B cell (primary cell): Measurements from ENCODE around the gene SELENOH. TPM values are rescaled to one million over a fixed set of nuclear protein-coding genes. Genes with fewer than 3 reads are reported as not detected.
A peak's percentile ranks its signal among the peaks of the same experiment; 100 is the strongest.

Experiments
- ATAC-seq: fragments of 200-7000 bp; cut with Tn5 transposase; one replicate; pipeline ENCODE4 v1.10.0; 2021; ENCODE audit warnings: low read depth, mild to moderate bottlenecking, moderate number of reproducible peaks, moderate library complexity
- CTCF ChIA-PET: fragments of 350-600 bp; sonication (Branson Sonifier 250); formaldehyde crosslinking; loops from one replicate; lab custom pipeline; 2021; ENCODE audit warnings: antibody characterized with exemption, inconsistent platforms; lab: Charles Lee
- POLR2A ChIA-PET: fragments of 350-600 bp; sonication (Branson Sonifier 250); formaldehyde crosslinking; loops from one replicate; lab custom pipeline; 2021; ENCODE audit warnings: antibody characterized with exemption; lab: Charles Lee
- DNase-seq: peaks from one replicate; pipeline ENCODE4 v3.0.0; 2013
- H2AFZ ChIP-seq: 2 replicates; pipeline ENCODE4 v1.6.1; 2012; ENCODE audit warnings: mild to moderate bottlenecking, low read depth, low read length; ENCODE audit not compliant: insufficient read depth, poor library complexity, severe bottlenecking
- H3K27ac ChIP-seq, 2 donors: 1 replicate in 1 of 2; 2 replicates in 1 of 2; pipeline ENCODE4 v1.5.1; 2012 to 2013; ENCODE audit warnings: low read length in 2 of 2, mild to moderate bottlenecking in 2 of 2, moderate library complexity in 1 of 2
- H3K27me3 ChIP-seq, 4 experiments: fragments of 200-600 bp in 1 of 4; sonication (generic) in 1 of 4; replicated peaks in 1 of 4; 1 replicate in 2 of 4; 2 replicates in 2 of 4; pipeline versions ENCODE4 v1.6.1 to v1.7.0; 2013 to 2016; ENCODE audit warnings: low read length in 3 of 4, mild to moderate bottlenecking in 2 of 4, mixed read lengths in 1 of 4, moderate library complexity in 1 of 4; ENCODE audit not compliant: insufficient read depth in 4 of 4, control insufficient read depth in 3 of 4; ENCODE audit errors: control extremely low read depth in 1 of 4
- H3K36me3 ChIP-seq, 2 experiments: replicated peaks in 1 of 2; 1 replicate in 1 of 2; 2 replicates in 1 of 2; pipeline versions ENCODE4 v1.6.1 to v1.7.1; 2013; ENCODE audit warnings: low read length in 1 of 2; ENCODE audit not compliant: insufficient read depth in 2 of 2, control insufficient read depth in 1 of 2; ENCODE audit errors: control extremely low read depth in 1 of 2, extremely low read depth in 1 of 2
- H3K4me1 ChIP-seq, 2 donors: fragments of 200-600 bp in 1 of 2; sonication (generic) in 1 of 2; 1 replicate in 1 of 2; 2 replicates in 1 of 2; pipeline versions ENCODE4 v1.5.1 to v1.6.1; 2013 to 2017; ENCODE audit warnings: low read length in 2 of 2; ENCODE audit not compliant: control insufficient read depth in 2 of 2, insufficient read depth in 2 of 2
- H3K4me2 ChIP-seq: replicated peaks from 2 replicates; pipeline ENCODE3; 2012; ENCODE audit warnings: mild to moderate bottlenecking, low read depth, low read length; ENCODE audit not compliant: poor library complexity, severe bottlenecking
- H3K4me3 ChIP-seq, 5 experiments: fragments of 200-600 bp in 1 of 5; sonication (generic) in 1 of 5; 1 replicate in 3 of 5; 2 replicates in 2 of 5; pipeline versions ENCODE4 v1.5.1 to v1.7.0; 2011 to 2016; ENCODE audit warnings: low read length in 4 of 5, mild to moderate bottlenecking in 4 of 5, low read depth in 2 of 5, control low read depth in 1 of 5, moderate library complexity in 1 of 5; ENCODE audit not compliant: insufficient read depth in 1 of 5; ENCODE audit errors: control extremely low read depth in 1 of 5, extremely low read depth in 1 of 5
- H3K79me2 ChIP-seq: fragments of 200-600 bp; sonication (generic); one replicate; pipeline ENCODE4 v1.6.0; 2016; ENCODE audit warnings: low read length; ENCODE audit not compliant: control insufficient read depth, insufficient read depth
- H3K9ac ChIP-seq: fragments of 200-600 bp; sonication (generic); 2 replicates; pipeline ENCODE4 v1.6.1; 2017; ENCODE audit warnings: mild to moderate bottlenecking, low read length, moderate library complexity
- H3K9me3 ChIP-seq, 3 donors: one replicate each; pipeline versions ENCODE4 v1.6.1 to v1.7.1; 2013; ENCODE audit warnings: low read length in 2 of 3; ENCODE audit not compliant: control insufficient read depth in 2 of 3, insufficient read depth in 1 of 3; ENCODE audit errors: control extremely low read depth in 1 of 3
- H4K20me1 ChIP-seq: 2 replicates; pipeline ENCODE4 v1.6.0; 2012; ENCODE audit warnings: mild to moderate bottlenecking, low read length; ENCODE audit not compliant: insufficient read depth, control insufficient read depth, poor library complexity, severe bottlenecking
- H3K27ac Mint-ChIP-seq: one replicate; pipeline ENCODE4 v1.8.0; 2021; ENCODE audit warnings: mixed read lengths
- H3K27me3 Mint-ChIP-seq: one replicate; pipeline ENCODE4 v1.8.0; 2021; ENCODE audit warnings: mixed read lengths
- H3K4me1 Mint-ChIP-seq: one replicate; pipeline ENCODE4 v1.8.0; 2021; ENCODE audit warnings: mixed read lengths
- H3K4me3 Mint-ChIP-seq: one replicate; pipeline ENCODE4 v1.8.0; 2021; ENCODE audit warnings: mixed read lengths
- H3K9me3 Mint-ChIP-seq: one replicate; pipeline ENCODE4 v1.8.0; 2022; ENCODE audit warnings: mixed read lengths; ENCODE audit not compliant: insufficient read depth
- CTCF ChIP-seq: fragments of 200-600 bp; IDR thresholded peaks from one replicate; pipeline ENCODE4 v1.8.0; 2022; ENCODE audit warnings: antibody characterized with exemption, mild to moderate bottlenecking
- EZH2 ChIP-seq: IDR thresholded peaks from 2 replicates; pipeline ENCODE4 v1.6.1; 2012; ENCODE audit warnings: borderline replicate concordance, low read depth, mild to moderate bottlenecking, moderate library complexity, low read length; ENCODE audit not compliant: insufficient read depth, poor library complexity, severe bottlenecking
- WGBS: methylation state at CpG from one replicate; pipeline ENCODE4 v1.1.5; 2013; ENCODE audit warnings: missing lambda C conversion rate; ENCODE audit not compliant: insufficient coverage; 5-methylcytosine and 5-hydroxymethylcytosine counted together
- intact Hi-C: fragments of 100-400 bp; cut with micrococcal nuclease; formaldehyde crosslinking; loops from one replicate; pipeline ENCODE4 v1.10.0; 2022
- polyA plus RNA-seq: library from polyadenylated mRNA; depleted of rRNA; stranded (reverse); fragments of >200 nt; gene quantifications from 2 replicates; pipeline ENCODE4 v1.2.3, GENCODE V29; 2012
- total RNA-seq, 2 donors: library from RNA; stranded (reverse); fragments of 120-200 nt in 1 of 2; gene quantifications; 1 replicate in 1 of 2; 2 replicates in 1 of 2; pipeline versions ENCODE4 v1.2.3 to v1.2.4, GENCODE V29; 2013 to 2022

Gene SELENOH
- total and polyA plus RNA-seq, 2 donors (not counting 1 experiment from before 2014, with no cell fraction given) = 147 to 196 TPM

GRCh38 chr11:57762235-57762861 lies 21.1 kb downstream of the SELENOH start:
- Histone ChIP-seq H3K27me3 (no peaks in the 10 kb centered on the region), H3K4me1 (peaks cover 15 to 19% of the 10 kb centered on the region in 2 donors), H3K79me2 (peaks cover 53% of the 10 kb centered on the region), H3K27ac (peak overlapping the region in 1 of 2 donors; percentile 77), H3K9ac (peak overlapping the region; percentile 67), H3K36me3 (no peaks in the 10 kb centered on the region), H3K4me3 (peak overlapping the region; percentile 46 to 68 (median 64)), H4K20me1 (no peaks in the 10 kb centered on the region), H3K9me3 (no peaks in the 10 kb centered on the region), H2AFZ (peak overlapping the region; percentile 71), H3K4me2 (peak overlapping the region; percentile 69)
- Mint-ChIP-seq H3K9me3 (no peaks in the 10 kb centered on the region), H3K4me1 (peaks cover 32% of the 10 kb centered on the region), H3K27ac (no peak overlapping the region), H3K4me3 (peak overlapping the region; percentile 76), H3K27me3 (no peaks in the 10 kb centered on the region)
- CTCF ChIA-PET = interaction anchor here (0.6 to 6.0 kb wide), 5 partner anchors 11 to 55 kb away, joined by 3 to 68 read pairs (median 5); partner anchors contain the start of genes BTBD18 and SELENOH
- TF ChIP-seq CTCF = no peak
- TF ChIP-seq EZH2 = no peak
- no peak for ATAC-seq
- 11% methylated on average over 3 of the region's 9 CpGs for whole genome bisulfite sequencing
- DNase-seq = no peak
- POLR2A ChIA-PET = no interaction called here
- intact Hi-C loops = no loop called here

- H3K79me2 ChIP-seq = peaks cover 65% of the 10 kb centered on the region
- ChIA-PET CTCF (interaction anchor here (1.4 to 6.0 kb wide), 2 partner anchors 12 to 36 kb away, joined by 6 to 68 read pairs; partner anchors contain the start of gene BTBD18), POLR2A (no interaction called here)
- peaks cover 33% of the 10 kb centered on the region for H3K4me1 Mint-ChIP-seq
- no peaks in the 10 kb centered on the region for H4K20me1 ChIP-seq
- DNase-seq (no peak), ATAC-seq (no peak)
- H3K27ac ChIP-seq = peak overlapping the region in 1 of 2 donors; percentile 36
- peak overlapping the region; percentile 67 for H3K9ac ChIP-seq
- H3K9me3 Mint-ChIP-seq = no peaks in the 10 kb centered on the region
- H3K4me3 ChIP-seq = peak overlapping the region in 3 of 5 experiments; percentile 7 to 64 (median 15)
- WGBS = no CpG with 5 or more reads among the region's 1 CpG
- no peaks in the 10 kb centered on the region for H3K36me3 ChIP-seq
- peaks cover 15 to 19% of the 10 kb centered on the region in 2 donors for H3K4me1 ChIP-seq
- no peak overlapping the region for H2AFZ ChIP-seq
- H3K27ac Mint-ChIP-seq = no peak overlapping the region
- intact Hi-C loops = no loop called here
- no peaks in the 10 kb centered on the region for H3K27me3 Mint-ChIP-seq
- peak overlapping the region; percentile 74 for H3K4me3 Mint-ChIP-seq
- peak overlapping the region; percentile 69 for H3K4me2 ChIP-seq
- H3K27me3 ChIP-seq = no peaks in the 10 kb centered on the region
- no peak for TF ChIP-seq CTCF
- no peak for TF ChIP-seq EZH2
- no peaks in the 10 kb centered on the region for H3K9me3 ChIP-seq
These were observed 22.3 kb downstream of the SELENOH start for GRCh38 chr11:57763568-57763967.
